Measurements from ENCODE around the gene IGF1R. TPM values are rescaled to one million over a fixed set of nuclear protein-coding genes. Genes with fewer than 3 reads are reported as not detected.

IGF1R gene
- total RNA-seq, 1 donor from 2014 or later: 145 TPM

DNA sequence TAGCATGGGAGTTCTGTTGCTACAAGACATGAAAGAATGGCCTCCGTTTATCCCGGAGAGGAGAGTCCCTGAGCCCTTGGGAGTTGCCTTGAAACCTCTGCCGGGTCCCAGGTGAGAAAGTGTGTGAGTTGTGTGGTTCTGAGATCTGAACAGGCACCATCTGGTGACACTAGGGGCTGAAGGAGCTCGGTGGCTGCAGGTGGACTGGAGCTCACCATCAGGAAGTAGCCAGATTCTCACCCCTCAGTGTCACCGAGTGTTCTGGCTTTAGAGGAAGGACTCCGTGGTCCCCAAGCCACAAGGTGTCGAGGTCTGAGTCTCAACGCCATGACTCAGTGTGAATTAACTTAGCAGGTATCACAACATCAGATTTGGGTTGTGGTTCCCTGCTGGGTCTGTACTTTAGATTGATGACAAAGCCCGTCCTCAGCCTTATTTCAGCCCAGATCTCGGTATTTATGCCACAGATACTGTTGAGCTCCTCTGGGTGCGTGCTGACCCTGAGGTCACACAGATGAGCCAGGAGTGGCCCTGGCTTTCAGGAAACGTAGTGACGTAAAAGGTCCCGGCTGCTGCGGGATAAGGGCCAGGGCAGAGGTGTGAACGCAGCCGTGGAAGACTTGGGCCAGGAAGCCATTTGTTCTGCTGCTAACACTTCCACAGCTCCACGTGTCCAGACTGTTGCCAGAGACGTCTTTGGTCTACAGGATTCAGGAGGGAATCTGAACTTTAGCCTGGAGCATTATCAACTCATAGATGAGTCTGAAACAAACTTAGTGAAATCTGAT lies 304.9 kb downstream of the IGF1R start:
- Mint-ChIP-seq H3K27ac (ENCODE audit: unreplicated experiment) (no peak overlapping the region), H3K27me3 (ENCODE audit: unreplicated experiment) (no peaks in the 10 kb centered on the region), H3K4me3 (ENCODE audit: unreplicated experiment) (no peak overlapping the region), H3K4me1 (ENCODE audit: low read depth, unreplicated experiment) (no peaks in the 10 kb centered on the region), H3K9me3 (ENCODE audit: unreplicated experiment) (peaks cover 12% of the 10 kb centered on the region), H3K36me3 (ENCODE audit: unreplicated experiment) (peaks cover 6% of the 10 kb centered on the region)
- TF ChIP-seq, protein P1, sequence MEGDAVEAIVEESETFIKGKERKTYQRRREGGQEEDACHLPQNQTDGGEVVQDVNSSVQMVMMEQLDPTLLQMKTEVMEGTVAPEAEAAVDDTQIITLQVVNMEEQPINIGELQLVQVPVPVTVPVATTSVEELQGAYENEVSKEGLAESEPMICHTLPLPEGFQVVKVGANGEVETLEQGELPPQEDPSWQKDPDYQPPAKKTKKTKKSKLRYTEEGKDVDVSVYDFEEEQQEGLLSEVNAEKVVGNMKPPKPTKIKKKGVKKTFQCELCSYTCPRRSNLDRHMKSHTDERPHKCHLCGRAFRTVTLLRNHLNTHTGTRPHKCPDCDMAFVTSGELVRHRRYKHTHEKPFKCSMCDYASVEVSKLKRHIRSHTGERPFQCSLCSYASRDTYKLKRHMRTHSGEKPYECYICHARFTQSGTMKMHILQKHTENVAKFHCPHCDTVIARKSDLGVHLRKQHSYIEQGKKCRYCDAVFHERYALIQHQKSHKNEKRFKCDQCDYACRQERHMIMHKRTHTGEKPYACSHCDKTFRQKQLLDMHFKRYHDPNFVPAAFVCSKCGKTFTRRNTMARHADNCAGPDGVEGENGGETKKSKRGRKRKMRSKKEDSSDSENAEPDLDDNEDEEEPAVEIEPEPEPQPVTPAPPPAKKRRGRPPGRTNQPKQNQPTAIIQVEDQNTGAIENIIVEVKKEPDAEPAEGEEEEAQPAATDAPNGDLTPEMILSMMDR (IDR thresholded peaks at IDR 0.05; ENCODE audit: partially characterized antibody, unreplicated experiment): no peak
- DNase-seq: no peak

DNA sequence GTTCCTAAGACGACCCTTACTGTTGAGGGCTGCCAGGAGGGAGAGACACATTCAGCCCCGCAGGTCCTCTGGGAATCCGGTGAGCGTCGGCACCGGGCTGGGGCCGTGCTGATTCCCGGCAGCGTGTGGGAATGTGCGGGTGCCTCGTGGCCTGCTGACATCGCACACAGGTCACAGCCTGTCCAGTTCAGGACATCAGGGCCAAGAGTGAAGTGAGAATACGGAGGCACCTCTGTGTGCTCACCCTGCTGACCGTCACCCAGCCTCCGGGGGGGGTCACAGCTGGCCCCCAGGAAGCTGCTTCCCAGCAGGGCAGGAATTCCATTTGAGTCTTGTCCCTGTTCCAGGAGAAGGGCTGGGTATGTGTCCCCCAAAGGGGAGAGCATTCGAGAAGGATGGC lies 305.6 kb downstream of the IGF1R start:
- TF ChIP-seq, protein P1 (IDR thresholded peaks at IDR 0.05; ENCODE audit: partially characterized antibody, unreplicated experiment): no peak
- peaks cover 3% of the 10 kb centered on the region for H3K27me3 Mint-ChIP-seq (ENCODE audit: unreplicated experiment)
- H3K27ac Mint-ChIP-seq (ENCODE audit: unreplicated experiment): no peak overlapping the region
- DNase-seq: no peak
- H3K36me3 Mint-ChIP-seq (ENCODE audit: unreplicated experiment): peaks cover 6% of the 10 kb centered on the region
- H3K4me1 Mint-ChIP-seq (ENCODE audit: low read depth, unreplicated experiment): no peaks in the 10 kb centered on the region
- H3K9me3 Mint-ChIP-seq (ENCODE audit: unreplicated experiment): peaks cover 14% of the 10 kb centered on the region
- H3K4me3 Mint-ChIP-seq (ENCODE audit: unreplicated experiment): no peak overlapping the region

DNA sequence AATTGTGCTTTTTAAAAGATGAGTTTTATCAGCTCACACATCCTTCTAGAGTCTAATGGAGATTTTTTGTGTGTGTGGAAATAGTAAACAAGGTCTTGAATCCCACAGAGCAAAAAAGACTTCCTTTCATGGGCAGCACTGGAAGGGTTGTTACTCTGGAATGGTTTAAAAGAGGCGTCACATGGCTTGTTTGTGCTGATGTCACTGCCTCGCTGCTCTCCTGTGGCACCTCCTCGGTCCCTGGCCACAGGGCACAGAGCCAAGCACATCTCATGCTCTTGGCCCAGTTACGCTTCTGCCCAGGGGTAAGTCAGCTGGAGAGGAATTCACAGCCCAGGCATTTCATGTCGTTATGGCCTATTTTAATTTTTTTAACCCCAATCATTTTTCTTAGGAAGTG lies 306.1 kb downstream of the IGF1R start:
- Mint-ChIP-seq H3K4me1 (ENCODE audit: low read depth, unreplicated experiment) (no peaks in the 10 kb centered on the region), H3K4me3 (ENCODE audit: unreplicated experiment) (no peak overlapping the region), H3K36me3 (ENCODE audit: unreplicated experiment) (peaks cover 4% of the 10 kb centered on the region), H3K9me3 (ENCODE audit: unreplicated experiment) (peaks cover 14% of the 10 kb centered on the region), H3K27ac (ENCODE audit: unreplicated experiment) (no peak overlapping the region), H3K27me3 (ENCODE audit: unreplicated experiment) (peaks cover 3% of the 10 kb centered on the region)
- DNase-seq: no peak
- TF ChIP-seq, protein P1 (IDR thresholded peaks at IDR 0.05; ENCODE audit: partially characterized antibody, unreplicated experiment): no peak

DNA sequence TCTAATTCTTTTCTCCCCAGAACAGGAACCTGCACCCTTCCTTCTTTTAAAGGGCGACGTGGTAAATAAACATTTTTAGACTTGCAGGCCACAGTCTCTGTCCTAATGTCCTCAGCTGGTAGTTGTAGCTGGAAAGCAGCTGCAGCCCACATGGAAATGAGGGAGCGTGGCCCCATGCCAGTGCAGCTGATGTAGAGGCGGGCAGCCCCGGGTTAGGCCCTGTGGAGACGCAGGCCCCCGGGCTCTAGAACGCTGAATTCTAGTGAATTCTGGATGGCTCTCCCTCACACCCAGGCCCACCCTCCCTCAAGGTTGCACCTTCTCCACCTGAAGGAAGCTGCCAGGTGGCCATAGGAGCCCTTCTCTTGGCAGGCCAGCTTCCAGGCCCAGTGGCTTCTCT lies 307.0 kb downstream of the IGF1R start:
- Mint-ChIP-seq H3K4me3 (ENCODE audit: unreplicated experiment) (no peak overlapping the region), H3K4me1 (ENCODE audit: low read depth, unreplicated experiment) (no peaks in the 10 kb centered on the region), H3K9me3 (ENCODE audit: unreplicated experiment) (peaks cover 14% of the 10 kb centered on the region), H3K27ac (ENCODE audit: unreplicated experiment) (no peak overlapping the region), H3K27me3 (ENCODE audit: unreplicated experiment) (peaks cover 3% of the 10 kb centered on the region), H3K36me3 (ENCODE audit: unreplicated experiment) (peaks cover 4% of the 10 kb centered on the region)
- no peak for DNase-seq
- TF ChIP-seq, protein P1 (IDR thresholded peaks at IDR 0.05; ENCODE audit: partially characterized antibody, unreplicated experiment): no peak

DNA sequence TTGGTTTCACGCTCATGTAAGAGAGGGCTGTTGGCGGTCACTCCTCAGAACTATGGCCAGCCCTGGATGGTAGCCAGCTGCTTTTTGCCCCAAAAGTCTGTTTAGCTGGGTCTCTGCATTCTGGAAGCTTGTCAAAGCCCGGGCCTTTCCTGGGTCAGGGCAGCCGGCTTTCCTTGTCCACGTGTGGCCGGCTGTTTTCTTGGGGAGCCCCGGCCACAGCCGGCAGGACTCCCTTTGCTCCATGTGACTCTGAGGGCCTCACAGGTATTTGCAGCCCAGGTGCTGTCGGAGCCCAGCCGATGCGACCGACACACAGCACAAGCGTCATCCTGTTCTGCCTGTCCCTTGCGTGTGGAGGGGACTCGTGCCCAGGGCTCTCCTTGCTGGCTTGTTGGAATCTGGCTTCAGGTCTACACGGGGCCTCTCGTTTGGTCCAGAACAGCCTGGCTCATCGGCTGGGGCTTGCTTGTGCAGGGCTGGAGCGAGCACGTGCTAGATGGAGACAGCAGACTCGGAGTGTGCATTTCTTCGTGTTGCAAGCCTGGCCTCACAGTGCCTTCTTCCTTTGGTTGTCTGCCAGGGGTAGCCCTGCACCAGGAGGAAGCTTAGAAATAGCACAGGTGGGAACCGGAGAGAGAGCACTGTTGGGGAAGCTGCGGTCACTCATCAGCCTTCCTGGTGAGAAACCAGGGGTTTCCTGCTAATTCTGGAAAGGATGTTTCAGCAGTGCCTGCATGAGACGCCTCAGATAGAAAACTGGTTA lies 307.8 kb downstream of the IGF1R start:
- no peak overlapping the region for H3K4me3 Mint-ChIP-seq (ENCODE audit: unreplicated experiment)
- peaks cover 3% of the 10 kb centered on the region for H3K27me3 Mint-ChIP-seq (ENCODE audit: unreplicated experiment)
- peaks cover 14% of the 10 kb centered on the region for H3K9me3 Mint-ChIP-seq (ENCODE audit: unreplicated experiment)
- peaks cover 8% of the 10 kb centered on the region for H3K36me3 Mint-ChIP-seq (ENCODE audit: unreplicated experiment)
- DNase-seq: no peak
- TF ChIP-seq, protein P1 (IDR thresholded peaks at IDR 0.05; ENCODE audit: partially characterized antibody, unreplicated experiment): no peak
- H3K27ac Mint-ChIP-seq (ENCODE audit: unreplicated experiment): no peak overlapping the region
- no peaks in the 10 kb centered on the region for H3K4me1 Mint-ChIP-seq (ENCODE audit: low read depth, unreplicated experiment)

All from glutamatergic neuron (in vitro differentiated cells).